ENCODE data around the gene ANKS1B.

Gene ANKS1B

DNA sequence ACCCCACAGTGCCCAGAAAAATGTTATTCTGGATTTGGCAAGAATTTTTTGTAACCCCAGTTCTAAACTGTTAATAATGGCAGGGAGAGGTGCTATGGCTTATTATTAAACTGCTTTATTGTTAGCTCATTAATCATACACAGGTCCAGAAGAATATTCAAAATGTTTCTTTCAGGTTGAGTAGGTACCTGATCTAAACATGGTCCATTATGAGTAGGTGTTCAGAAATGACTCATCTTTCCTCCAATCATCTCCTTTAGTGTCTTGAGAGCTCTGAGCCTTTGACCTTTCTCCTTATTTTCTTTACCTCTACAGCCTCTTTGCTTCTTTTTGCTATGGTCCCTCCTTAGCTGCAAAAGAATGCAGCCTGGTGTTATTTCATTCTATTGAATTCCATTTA, 548.2 kb downstream of the ANKS1B start:
- no peak for DNase-seq

DNA sequence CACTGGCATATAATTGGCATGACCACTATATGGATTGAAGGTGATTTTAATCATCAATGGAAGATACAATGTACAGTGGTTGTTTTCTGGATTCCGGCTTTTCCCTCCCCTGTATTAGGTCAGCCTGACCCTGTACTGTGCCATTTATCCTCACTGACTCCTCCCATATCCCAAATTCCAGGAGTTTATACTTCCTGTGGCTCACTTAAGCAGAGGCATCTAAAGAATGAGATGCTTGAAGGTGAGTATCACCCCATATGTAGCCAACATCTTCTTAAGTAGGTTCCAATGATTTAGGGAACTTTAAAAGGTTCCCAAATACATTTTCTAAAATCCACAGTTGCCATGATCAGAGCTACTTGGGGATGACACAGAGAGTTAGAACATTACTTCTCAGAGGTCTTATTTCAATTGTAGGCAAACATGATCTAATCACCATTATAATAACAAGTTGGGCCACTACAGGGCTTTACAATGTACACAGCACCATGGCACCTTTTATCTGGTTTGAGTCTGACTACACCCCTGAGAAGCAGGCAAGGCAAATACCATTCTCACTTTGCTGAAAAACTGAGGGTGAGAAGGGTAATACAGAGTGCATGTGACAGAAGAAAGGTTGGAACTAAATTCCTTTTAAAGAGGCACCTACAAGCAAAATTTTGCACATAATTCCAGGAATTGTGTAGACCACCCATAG, 549.5 kb downstream of the ANKS1B start:
- DNase-seq: no peak

- no peak for DNase-seq
Measured at GRCh38 chr12:99433155-99433554, 551.6 kb downstream of the ANKS1B start.

- no peak for DNase-seq
Measured at GRCh38 chr12:99431203-99431602, 553.5 kb downstream of the ANKS1B start.

GRCh38 chr12:99427104-99427503, 557.6 kb downstream of the ANKS1B start:
- DNase-seq: no peak

DNA sequence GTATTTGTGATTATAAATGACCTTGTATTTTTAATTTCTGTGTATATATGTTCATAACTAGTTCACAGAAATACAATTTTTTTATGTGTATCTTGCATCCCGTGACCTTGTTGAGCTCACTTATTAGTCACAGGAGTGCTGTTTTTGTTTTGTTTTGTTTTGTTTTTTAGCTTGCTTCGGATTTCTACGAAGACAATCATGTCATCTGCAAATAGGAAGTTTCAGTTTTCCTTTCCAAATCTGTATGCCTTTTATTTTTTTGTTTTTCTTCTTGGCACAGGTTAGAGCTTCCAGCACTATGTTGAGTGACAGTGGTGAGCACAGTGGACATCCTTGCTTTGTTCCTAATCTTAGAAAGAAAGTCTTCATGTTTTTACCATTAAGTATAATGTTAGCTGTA, 566.4 kb downstream of the ANKS1B start:
- DNase-seq: no peak

- DNase-seq: no peak
Measured at GRCh38 chr12:99413751-99414150, 571.0 kb downstream of the ANKS1B start.

DNA sequence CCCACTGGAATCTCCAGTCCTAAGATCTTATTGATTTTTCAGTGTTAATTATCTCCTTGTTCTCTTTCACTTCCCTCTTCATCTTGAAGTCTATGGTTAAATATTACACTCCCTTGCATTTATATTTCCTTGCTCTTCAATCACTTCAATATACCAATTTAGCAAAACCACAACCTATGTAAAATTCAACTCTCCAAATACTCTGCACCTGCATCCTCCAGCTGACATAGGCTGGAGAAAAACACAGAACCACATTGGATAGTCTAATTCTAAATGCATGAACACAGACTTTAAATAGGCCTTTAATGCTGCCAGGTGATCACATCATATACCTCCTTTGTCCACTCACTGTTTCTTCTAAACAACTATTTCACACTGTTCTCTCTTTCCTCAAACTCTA, 591.0 kb downstream of the ANKS1B start:
- no peak for DNase-seq

DNA sequence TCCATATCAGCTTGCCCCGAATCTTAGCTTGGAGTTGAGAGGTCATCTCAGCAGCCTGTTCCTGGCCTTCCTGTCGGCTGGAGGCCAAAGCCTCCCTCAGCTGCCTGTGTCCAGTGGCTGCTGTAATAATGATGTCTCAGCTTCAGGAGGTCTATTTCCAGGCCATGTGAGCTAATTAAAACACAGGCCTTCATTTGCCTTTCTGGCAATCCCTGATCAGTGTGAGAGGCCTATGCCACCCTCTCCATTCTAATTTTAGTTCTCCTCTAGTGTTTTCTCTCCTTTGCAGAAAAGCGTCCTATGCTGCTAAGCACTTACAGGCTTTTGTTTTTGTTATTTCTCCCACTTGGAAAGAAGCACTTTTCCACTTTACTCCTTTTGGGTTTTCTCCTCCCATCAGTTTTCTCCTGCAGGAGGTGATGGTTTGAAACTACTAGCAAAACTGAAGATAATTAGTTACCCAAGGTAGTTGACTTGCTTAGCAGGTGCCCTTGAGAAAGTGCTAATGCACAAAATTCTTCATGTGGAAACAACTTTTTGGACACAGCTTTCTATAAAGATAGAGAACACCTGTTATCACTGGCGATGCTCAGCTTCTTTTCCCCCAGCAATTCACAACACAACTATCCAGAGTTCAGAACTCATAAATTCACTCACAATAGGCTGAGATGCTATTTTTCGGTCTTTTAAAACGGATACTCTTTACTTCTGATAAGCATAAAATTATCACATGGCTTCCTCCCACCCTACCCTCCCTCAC, 592.5 kb downstream of the ANKS1B start:
- no peak for DNase-seq

GRCh38 chr12:99390707-99391106, 594.0 kb downstream of the ANKS1B start:
- no peak for DNase-seq

DNA sequence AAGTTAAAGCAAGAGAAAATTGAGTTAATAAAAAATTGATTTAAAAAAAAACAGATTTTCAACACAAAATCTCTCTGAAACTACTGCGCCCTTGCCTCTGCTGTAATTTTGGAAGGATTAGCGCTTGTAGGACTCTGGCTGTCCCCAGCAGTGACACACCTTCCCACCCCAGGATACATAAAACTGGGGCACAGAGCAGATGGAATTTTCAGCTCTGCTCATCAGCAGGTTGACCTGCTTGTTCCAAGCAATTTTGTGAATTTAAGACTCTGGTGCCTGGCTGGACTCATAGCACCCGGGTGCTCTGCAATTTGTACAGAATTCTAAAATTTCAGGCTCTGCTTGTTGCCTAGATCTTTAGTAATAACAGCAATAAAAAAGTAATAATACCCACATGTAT, 595.0 kb downstream of the ANKS1B start:
- DNase-seq: no peak

GRCh38 chr12:99388671-99389195, 596.0 kb downstream of the ANKS1B start:
- no peak for DNase-seq

GRCh38 chr12:99387661-99388060, 597.1 kb downstream of the ANKS1B start:
- DNase-seq: no peak

DNA sequence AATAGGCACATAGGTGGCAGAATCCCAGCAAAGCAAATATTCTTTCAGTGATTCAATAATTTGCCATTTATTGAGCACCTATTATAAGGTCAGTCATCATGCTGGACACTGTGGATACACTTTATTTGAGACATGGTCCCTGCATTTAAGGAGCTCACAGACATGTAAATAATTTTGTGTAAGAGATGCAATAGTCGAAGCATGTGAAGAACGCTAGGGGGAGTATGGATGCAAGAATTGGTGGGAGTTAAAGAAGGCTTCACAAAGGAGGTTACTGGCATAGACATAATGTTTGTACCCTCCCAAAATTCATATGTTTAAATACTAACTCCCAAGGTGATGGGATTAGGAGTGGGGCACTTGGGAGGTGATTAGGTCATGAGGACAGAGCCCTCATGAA, 597.8 kb downstream of the ANKS1B start:
- DNase-seq: no peak

- no peak for DNase-seq
Measured at GRCh38 chr12:99383258-99383657, 601.5 kb downstream of the ANKS1B start.

DNA sequence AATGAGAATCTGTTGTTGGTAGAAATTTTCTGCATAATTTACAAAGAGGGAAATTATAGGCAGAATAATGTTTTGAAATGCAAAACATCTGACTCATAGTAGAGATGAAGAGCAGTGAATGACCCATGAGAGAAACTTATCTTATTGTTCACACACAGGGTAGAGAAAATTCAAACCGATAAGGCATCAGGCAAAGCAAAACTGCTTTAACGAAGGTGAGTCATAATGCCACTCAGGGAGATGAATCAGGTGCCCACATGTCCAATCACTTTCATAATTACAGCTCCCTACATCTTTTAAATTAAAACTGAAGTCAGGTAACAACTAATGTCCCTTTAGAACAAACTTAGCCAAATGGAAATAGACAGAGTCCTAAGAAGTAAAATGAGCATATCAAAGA, 602.7 kb downstream of the ANKS1B start:
- DNase-seq: no peak

- no peak for DNase-seq
Measured at GRCh38 chr12:99380701-99381100, 604.0 kb downstream of the ANKS1B start.

DNA sequence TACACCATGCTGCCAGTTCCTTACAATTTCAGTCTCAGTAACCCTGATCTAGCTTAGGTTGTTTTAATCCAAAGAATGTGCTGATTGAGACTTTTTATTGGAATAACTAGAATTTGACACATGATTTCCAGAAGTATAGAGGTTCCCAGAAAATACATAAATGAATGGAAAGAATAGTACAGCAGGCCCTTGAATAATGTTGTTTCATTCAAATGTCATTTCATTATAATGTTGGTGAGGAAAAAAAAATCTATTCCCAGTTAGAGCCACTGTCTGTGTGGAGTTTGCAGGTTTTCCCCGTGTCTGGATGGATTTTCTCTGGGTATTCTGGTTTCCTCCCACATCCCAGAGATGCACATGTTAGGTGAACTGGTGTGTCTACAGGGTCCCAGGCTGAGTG, 610.7 kb downstream of the ANKS1B start:
- no peak for DNase-seq

- DNase-seq: no peak
Measured at GRCh38 chr12:99372257-99372920, 612.3 kb downstream of the ANKS1B start.

GRCh38 chr12:99370421-99371138, 614.2 kb downstream of the ANKS1B start:
- no peak for DNase-seq

DNA sequence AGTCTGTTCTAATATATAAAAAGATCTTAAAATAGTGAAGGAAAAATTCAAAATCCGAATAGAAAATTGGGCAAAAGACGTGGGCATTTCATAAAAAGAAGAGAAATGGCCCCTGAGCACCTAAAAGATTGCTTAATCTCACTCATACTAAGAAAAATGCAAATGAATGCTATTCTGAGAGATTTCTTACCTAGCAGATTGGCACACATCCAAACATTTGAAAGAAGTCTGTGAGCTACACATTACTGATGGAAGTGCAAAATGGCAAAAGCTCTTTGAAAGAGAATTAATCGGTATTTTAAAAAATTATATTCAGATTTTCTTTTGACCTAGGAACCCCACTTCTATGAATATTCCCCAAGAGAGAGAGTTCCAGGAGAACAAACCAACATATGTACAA, 617.6 kb downstream of the ANKS1B start:
- DNase-seq: no peak

- DNase-seq: no peak
Measured at GRCh38 chr12:99352269-99352668, 632.5 kb downstream of the ANKS1B start.

DNA sequence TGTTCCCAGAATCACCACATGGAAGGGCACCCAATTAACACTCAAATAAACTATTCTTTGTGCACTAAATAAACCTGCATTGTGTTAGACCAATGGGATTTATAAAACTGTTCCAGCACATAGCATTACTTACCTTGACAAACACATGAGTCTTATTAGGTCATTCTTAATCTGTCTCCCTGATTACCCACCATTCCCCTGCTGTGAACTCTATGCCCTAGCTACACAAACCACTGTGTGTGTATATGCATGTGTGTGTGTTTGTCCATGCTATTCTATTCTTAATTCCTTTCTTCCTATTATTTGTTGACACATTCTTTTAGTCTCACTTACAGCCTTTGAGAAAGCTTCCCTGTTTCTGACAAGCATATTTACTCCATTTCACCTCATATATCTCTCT, 640.8 kb downstream of the ANKS1B start:
- no peak for DNase-seq
